ENCODE results near the gene SLC9A6.

Gene SLC9A6

GRCh38 chrX:136028383-136028984, 43.2 kb downstream of the SLC9A6 start:
- Histone ChIP-seq H3K4me1 (ENCODE audit: control insufficient read depth, insufficient read depth, low read length) (peaks cover 8% of the 10 kb centered on the region; the same call in 1 of the 2 replicates), H3K9me3 (ENCODE audit: control insufficient read depth, insufficient read depth, low read depth, low read length) (no peaks in the 10 kb centered on the region), H3K36me3 (ENCODE audit: control insufficient read depth in 2 of 2, insufficient read depth in 1 of 2, low read length in 2 of 2) (peaks cover 0 to under 1% of the 10 kb centered on the region in 2 experiments; a peak in 1 of 3 replicates), H3K4me3 (ENCODE audit: low read depth, low read length) (no peak overlapping the region), H3K27ac (ENCODE audit: extremely low read depth, low read depth, low read length) (no peak overlapping the region)
- TF ChIP-seq ZNF214 (tag by site-specific recombination; IDR thresholded peaks at IDR 0.05; ENCODE audit: borderline replicate concordance) (no peak), GLI2 (tag by site-specific recombination; IDR thresholded peaks at IDR 0.05; ENCODE audit: borderline replicate concordance, low read depth) (0 out of 2 replicates have a peak, but pooled peaks have one; percentile 19), ZNF664 (tag by site-specific recombination; IDR thresholded peaks at IDR 0.05) (peak; percentile 99), ZNF660 (tag by site-specific recombination; IDR thresholded peaks at IDR 0.05) (no peak; the same call in 1 of the 2 replicates), ZNF169 (tag by site-specific recombination; IDR thresholded peaks at IDR 0.05) (no peak), CTCF (tag by site-specific recombination; IDR thresholded peaks at IDR 0.05) (peak; percentile 63; the same call in 1 of the 2 replicates), ZNF654 (tag by site-specific recombination; IDR thresholded peaks at IDR 0.05; ENCODE audit: low read depth) (peak; percentile 95), SALL2 (tag by site-specific recombination; IDR thresholded peaks at IDR 0.05; ENCODE audit: borderline replicate concordance) (no peak), ZNF2 (tag by site-specific recombination; IDR thresholded peaks at IDR 0.05) (0 out of 2 replicates have a peak, but pooled peaks have one; percentile 33), ZNF610 (tag by site-specific recombination; IDR thresholded peaks at IDR 0.05; ENCODE audit: borderline replicate concordance) (no peak)
- ChIA-PET POLR2A (interaction anchor here (0.9 to 1.8 kb wide), 4 partner anchors 36 to 852 kb away, joined by 3 to 16 read pairs (median 4); partner anchors contain the start of genes RBMX and SLC9A6), CTCF (interaction anchor here (0.5 to 5.6 kb wide), 71 partner anchors 9 to 679 kb away, joined by 3 to 96 read pairs (median 4); partner anchors contain the start of gene HTATSF1)

GRCh38 chrX:136029766-136030165, 44.5 kb downstream of the SLC9A6 start:
- Histone ChIP-seq H3K36me3 (ENCODE audit: control insufficient read depth in 2 of 2, insufficient read depth in 1 of 2, low read length in 2 of 2) (no peaks in the 10 kb centered on the region), H3K27ac (ENCODE audit: extremely low read depth, low read depth, low read length) (no peak overlapping the region), H3K4me1 (ENCODE audit: control insufficient read depth, insufficient read depth, low read length) (peaks cover 12% of the 10 kb centered on the region), H3K4me3 (ENCODE audit: low read depth, low read length) (no peak overlapping the region), H3K9me3 (ENCODE audit: control insufficient read depth, insufficient read depth, low read depth, low read length) (no peaks in the 10 kb centered on the region)
- ChIA-PET CTCF (interaction anchor here (0.6 to 5.6 kb wide), 14 partner anchors 8 to 666 kb away, joined by 3 to 96 read pairs (median 4); no protein-coding TSS in a partner anchor), POLR2A (interaction anchor here (0.8 kb wide), 1 partner anchor 136 kb away, joined by 3 read pairs; no protein-coding TSS in a partner anchor)
- TF ChIP-seq ZSCAN5A (tag by site-specific recombination; IDR thresholded peaks at IDR 0.05) (no peak), HIC1 (tag by site-specific recombination; IDR thresholded peaks at IDR 0.05) (no peak), ZNF239 (tag by site-specific recombination; IDR thresholded peaks at IDR 0.05) (no peak), CTCF (tag by site-specific recombination; IDR thresholded peaks at IDR 0.05) (no peak), ZNF132 (tag by site-specific recombination; IDR thresholded peaks at IDR 0.05; ENCODE audit: borderline replicate concordance) (no peak), IKZF3 (tag by site-specific recombination; IDR thresholded peaks at IDR 0.05) (no peak), ZNF362 (tag by site-specific recombination; IDR thresholded peaks at IDR 0.05) (no peak)
